GM19043 (cell line): ENCODE data around the gene PRRG3.
"Not testable (repeated sequence)": the region's sequence is repeated elsewhere in the genome, so short reads cannot be mapped to it uniquely, and the experiment has no call there.

Experiments
- ATAC-seq: cut with Tn5 transposase; IDR thresholded peaks from one replicate; pipeline ENCODE4 v1.9.1; 2021; ENCODE audit warnings: low read depth; ENCODE audit not compliant: unreplicated experiment

The PRRG3 gene

DNA sequence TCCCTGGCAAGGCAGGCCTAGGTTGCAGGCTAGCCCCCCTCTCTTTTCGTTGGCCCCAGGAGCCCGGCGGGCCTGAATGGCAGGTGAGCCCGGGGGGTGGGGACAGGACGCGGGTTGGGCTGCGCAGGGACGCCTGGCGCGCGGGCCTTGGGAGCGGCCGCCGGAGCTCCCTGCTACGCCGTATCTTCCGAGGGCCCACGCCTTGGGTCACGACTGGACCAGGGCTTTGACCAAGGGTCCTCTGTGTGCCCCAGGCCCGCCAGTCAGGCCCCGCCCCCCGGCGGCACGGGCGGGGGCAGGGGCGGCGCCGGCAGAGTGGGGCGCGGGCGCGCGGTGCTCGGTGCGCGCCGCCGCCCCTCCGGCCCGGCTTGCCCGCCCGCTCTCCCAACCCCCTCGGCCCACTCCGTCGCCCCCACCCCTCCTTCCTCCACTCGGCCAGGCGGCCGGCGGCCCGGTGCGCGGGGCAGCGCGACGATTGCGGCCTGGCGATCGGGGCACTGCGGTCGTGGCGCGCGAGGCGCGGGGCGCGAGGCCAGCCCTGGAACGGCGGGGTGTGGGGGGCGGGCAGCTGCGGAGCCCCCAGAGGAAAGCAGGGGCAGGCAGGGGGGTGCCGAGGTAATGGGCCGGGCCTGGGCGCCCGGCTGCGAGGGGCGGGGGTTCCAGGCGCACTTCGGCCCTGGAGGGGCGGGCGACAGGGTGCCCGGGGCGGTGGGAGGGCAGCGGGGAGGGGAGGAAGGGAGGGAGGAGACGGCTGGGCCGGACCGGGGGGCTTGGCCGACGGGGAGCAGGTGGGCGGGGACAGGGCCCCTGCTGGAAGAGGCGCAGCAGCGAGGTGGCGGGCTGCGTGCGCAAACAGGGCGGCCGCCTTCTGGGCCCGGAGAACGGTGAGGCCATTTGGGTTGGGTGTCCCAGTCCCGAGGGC, at the start of gene PRRG3:
TSS of gene PRRG3 (plus strand) at position 798 of the 922 bp plus-strand sequence. CDS start 3,357 bp downstream, outside the sequence.
- no peak for ATAC-seq

DNA sequence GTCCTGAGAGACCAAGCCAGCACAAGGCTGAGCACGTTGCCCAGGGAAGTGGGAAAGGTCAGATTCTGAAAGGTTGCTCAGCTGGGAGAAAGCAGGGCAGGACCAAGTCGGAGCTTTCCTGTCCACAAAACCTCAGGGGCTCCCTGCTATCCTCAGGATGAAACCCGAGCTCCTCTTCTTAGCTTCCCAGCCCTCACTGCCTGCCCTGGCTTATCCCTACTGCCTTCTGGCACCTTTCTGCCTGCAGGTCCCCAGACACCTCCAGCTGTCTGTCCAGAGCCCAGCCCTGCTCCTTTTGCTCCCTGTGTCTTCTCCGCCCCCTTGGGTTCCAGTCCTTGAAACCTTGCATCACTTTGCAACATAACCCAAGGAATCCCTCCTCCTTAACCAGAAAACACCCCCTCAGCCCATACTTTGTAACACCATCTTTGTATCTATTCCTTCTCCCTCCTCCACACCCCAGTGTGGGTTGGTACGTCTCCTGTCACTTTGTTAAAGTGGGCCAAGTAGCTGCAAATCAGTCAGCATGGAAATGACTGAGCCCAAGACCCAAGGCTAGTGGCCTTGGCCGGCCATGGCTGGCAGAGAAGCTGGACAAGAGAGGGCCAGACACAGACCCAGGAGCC, 20.0 kb upstream of the PRRG3 start:
- no peak for ATAC-seq

DNA sequence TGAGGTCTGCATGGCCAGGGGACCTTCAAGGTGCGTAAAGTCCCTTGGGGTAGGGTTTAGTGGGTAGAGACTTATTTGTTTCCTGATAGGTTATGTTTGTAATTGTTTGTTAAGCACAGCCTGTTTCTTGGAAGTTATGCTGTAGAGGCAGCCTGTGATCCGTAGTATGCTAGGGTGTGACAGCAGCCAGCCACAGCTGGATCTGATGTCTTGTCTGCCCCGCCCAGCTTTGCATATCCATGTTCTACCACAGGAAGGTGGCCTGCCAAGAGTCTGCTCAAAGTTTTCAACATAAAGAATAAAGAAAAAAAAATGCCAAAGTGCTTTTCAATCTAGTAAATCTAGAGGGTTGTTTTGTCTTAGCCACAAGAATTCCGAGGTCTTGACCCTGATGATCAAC, 19.1 kb upstream of the PRRG3 start:
- ATAC-seq = no peak

DNA sequence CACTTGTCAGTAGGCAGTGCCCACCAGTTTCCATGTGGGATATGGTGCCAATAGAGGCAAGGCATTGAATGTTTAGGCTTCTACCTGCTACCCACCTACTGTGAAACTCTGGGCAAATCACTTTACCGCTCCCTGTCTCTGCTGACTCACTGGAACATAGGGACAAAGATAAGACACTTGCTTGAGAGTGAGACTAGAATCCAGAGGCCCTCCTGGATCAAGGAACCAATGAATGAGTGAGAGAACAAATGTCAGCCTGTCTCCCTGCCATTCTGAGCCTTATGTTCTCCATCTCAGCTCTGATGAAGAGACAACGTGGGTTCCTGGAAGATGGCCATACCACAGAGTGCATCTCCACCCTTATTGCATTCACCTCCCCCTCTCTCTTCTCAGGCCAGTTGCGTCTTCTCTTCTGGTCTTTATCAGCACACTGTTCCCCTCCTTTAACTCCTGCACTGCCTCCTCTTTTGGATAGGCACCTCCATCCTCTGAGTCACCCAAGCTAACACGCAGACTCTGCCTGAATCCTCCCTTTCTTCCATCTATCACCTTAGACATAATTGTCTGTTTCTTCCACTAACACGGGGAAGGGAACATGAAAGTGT, 15.4 kb upstream of the PRRG3 start:
- ATAC-seq = no peak

DNA sequence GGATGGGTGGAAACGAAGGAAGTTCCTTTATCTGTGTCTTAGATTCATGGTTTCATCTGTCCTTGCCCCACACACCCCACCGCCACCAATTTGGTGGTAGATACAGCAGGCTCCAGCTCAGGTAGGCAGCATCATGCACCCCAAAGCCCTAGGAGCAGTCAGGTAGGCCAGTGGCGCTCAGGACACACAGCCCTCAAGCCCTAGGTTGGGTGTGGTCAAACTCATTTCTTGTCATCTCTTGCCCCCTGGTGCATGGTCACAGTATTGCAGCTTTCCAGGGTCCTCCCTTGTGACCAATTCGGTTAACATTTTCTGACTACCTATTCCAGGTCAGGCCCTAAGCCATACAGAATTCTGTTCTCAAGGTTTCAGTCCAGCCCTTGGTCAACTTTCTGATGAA, 14.5 kb upstream of the PRRG3 start:
- peak; percentile 91 for ATAC-seq

DNA sequence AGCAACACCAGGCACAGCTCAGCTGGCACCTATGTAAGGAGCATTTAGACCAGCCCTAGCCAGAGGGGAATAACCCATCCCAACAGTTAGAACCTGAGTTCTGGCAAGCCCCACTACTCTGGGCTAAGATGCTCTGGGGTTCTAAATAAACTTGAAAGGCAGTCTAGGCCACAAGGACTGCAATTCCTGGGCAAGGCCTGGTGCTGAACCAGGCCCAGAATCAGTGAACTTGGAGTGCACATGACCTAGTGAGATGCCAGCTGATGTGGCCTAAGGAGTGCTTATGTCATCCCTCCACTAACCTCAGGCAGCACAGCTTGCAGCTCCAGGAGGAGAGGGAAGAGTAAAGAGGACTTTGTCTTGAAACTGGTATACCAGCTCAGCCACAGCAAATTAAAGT, 7.6 kb upstream of the PRRG3 start:
- ATAC-seq = no peak

DNA sequence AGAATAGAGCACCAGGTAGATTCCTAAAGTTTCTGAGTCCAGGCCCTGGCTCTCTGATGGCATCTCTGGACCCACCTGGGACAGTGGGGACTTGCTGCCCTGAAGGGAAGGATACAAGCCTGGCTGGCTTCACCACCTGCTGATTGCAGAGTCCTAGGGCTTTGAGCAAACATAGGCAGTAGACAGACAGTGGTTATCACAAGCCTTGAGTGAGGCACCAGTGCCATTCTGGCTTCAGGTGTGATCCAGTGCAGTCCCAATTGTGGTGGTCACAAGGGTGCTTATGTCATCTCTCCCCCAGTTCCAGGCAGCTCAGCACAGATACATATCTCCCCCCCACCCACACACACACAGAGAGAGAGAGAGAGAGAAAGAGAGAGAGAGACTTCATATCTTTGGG, 6.6 kb upstream of the PRRG3 start:
- ATAC-seq = no peak

DNA sequence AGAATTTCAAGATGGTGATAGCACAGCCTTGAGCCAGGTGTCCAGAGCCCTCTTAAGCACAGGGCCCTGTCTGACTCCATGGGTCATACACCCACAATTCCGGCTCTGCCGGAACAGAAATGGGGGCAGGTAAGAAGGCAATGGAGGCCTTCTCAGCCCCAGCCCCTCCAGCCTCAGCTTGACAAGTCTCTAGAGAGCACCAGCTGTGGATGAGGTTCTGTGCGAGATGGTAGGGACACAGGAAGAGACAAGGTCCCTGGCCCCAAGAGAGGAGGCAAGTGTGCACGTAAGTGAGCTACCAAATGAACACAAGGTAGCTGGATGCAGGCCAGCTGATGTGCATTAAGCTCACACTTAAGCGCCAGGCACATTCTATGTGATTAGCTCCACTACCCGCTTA, 2.4 kb upstream of the PRRG3 start:
- ATAC-seq = no peak

DNA sequence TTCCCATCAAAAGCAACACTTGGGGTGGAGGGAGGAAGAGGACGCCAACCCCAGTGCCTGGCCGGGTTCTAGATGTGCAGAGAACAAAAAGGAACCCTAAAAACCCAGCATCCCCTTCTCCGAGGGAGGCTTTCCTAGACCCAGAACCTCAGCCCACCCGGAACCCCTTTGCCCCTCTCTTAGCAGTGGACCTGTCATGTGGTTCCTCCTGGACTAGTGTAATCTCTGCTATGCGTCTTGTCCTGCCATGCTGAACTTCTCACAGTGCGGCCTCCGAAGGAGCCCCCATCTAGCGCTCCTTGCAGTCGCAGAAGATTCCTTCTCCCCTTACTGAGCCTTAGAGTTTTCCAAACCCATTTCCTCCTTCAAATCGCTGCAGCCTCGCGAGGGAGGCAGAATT, 1.1 kb upstream of the PRRG3 start:
- ATAC-seq = no peak

DNA sequence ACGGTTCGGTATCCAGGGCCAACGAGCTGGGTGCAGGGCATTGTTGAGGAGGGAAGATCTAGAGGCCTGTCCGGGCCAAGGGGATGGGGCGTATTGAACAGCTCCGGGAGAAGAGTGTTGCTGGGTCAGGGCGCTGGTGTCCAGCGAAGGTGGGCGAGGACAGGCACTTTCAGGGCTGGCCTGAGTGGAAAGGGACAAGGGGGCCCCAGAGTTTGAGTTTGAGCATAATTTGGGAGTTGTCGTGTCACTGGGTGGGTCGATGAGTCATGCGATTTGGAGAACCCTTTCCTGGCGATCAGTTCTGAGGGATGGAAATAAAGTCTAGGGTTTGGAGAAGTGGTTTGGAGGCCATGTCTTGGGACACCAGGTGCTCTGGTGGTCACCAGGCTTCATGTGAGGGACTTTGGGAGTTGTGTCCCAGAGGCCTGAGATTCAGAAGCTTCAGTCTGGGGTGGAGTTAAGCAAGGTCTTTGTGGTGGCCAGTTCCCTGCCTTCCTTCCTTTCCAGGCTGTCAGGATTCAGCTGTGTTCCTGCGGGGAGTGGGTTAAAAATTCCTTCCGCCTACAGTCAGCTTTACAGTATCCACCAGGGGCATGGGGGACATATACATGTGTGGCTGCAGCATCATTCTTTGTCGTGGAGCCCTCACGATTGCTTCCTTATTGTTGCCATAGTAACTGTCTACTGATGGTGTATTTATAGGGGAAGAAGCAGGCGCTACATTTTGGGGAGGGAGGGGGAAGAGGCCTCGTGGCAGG, 504 bp downstream of the PRRG3 start:
- ATAC-seq = no peak

DNA sequence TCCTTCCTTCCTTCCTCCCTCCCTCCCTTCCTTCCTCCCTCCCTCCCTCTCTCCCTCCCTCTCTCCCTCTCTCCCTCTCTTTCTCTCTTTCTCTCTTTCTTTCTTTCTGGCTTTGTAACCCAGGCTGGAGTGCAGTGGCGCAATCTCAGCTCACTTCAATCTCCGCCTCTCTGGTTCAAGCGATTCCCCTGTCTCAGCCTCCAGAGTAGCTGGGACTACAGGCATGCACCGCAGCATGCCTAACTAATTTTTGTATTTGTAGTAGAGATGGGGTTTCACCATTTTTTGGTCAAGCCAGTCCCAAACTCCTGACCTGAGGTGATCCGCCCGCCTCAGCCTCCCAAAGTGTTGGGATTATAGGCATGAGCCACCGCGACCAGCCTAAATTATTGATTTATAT, 1.8 kb downstream of the PRRG3 start:
- ATAC-seq = not testable (repeated sequence)

DNA sequence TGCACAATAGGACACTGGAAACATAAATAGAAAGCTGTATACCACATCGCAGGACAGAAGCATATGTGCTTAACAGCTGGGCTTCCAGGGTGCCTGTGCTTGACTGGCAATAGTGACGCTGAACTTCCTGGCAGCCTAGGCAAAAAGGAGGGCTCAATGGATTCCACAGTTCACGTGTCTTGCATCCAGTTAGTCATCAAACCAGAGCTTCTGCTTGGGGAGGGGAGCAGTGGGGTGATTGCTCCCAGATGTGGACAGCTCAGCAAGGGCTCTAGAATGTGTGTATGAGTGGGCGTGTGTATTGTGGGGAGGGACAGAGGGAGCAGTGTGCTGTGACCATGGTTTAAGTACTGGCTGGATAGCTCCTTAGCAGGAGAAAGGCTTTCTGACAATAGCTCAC, 2.3 kb downstream of the PRRG3 start:
- no peak for ATAC-seq

DNA sequence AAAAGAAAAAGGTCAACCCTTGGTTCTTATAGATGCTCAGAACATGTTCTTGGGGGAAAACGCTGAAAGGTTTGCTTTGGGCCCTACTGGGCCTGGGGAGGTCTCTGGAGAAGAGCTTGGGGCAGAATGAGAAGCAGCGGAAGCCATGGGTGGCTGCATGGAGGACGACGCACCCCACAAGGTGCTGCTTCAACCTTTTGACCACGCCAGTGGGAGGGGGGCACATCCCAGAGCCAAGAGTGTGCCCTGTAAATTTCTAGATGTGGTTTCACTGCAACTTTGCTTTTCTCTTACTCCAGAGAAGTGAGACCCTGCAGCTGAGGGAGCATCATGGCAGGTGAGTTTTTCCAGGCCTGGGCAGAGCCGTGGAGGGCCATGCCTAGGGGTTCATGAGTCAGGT, 3.2 kb downstream of the PRRG3 start:
- ATAC-seq = no peak

DNA sequence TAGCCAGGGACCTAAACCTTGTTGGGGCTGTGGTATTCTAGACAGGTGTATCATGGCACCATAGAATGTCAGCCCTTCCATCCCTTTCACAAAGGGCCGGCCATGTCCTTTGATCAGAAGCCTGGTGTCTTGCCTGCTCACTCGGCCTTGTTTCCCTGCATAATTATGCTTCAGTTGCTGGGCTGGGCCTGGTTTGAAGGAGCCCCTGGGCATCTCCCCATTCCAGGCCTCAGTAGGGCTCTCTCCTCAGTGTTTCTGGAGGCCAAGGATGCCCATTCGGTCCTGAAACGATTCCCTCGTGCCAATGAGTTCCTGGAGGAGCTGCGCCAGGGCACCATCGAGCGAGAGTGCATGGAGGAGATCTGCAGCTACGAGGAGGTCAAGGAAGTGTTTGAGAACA, 4.5 kb downstream of the PRRG3 start:
- ATAC-seq = no peak

DNA sequence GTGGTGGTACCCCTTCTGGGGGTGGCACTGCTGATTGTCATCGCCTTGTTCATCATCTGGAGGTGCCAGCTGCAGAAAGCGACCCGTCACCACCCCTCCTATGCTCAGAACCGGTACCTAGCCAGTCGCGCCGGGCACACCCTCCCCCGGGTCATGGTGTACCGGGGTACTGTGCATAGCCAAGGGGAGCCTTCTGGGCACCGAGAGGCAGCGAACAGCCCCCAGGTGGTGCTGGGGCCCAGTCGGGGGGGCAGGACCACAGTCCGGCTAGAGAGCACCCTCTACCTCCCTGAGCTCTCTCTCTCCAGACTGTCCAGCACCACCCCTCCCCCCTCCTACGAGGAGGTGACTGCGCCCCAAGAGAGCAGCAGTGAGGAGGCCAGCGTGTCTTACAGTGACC, 5.3 kb downstream of the PRRG3 start:
- ATAC-seq = no peak

DNA sequence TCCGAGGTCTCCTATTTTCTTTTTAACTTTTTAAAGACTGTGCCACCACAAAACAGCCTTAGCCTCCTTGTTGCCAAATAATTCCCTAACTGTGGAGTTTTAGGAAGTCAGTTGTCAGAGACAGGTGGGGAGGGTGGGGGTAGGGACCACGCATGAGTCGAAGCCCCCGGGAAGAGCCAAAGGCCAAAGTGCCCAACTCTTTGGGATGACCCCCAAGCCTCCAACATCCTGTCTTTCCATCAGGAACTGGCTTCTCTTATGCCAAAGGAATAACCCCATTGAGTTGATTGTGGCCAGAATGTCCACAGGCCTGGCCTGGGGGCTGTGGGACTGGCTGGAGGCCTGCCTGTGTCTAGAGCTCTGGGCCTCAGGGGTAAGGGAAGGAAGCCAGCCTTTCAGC, 5.8 kb downstream of the PRRG3 start:
- ATAC-seq = no peak

DNA sequence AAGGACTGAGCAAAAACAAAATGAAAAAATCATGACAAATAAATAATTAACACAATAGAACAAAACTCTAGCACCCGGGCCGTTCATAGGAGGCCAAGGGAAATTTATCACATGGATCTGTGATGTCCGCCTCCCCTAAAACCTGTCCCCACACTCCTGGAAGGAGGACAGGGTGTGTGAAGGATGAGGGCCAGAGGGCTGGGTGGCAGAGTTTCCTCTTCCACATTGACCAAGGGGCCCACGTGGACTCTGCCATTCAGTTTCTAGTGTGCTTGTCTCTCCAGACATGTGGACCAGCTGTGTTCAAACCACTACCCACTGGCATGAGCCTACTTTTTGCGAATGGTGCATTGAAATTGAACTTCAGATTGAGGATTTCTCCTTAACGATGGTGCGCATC, 6.3 kb downstream of the PRRG3 start:
- ATAC-seq = no peak

DNA sequence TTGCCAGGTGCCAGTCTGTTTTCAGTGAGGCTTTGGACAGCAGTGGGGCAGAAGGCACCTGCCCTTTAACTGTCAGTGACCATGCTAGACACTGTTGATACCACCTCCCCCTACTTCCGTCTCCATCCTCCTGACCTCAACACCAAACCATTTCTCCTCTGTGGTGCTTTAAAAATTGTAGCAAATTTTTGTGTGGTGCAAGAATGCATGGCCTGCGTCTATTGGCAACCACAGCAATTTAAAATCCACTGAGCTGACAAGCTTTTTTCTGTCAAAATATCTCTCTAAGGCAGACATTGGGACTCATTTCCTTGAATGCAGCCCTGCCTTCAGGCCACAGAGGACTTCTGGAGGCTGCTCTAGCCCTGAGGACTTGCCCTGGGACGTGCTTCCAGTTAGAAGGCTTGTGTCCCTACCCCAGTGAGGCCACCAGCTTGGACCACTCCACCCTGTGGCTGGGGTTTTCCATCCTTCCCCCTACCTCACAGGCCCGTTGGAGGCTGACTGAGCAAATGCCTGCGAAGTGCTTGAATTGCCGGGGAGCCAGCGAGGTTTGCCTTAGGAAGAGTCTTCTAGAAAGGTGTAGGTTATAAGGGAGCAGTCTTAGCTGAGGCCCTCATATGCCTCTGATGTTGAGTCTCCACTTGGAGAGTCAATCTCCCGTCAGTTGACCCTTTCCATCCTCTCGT, 6.9 kb downstream of the PRRG3 start:
- ATAC-seq = no peak

DNA sequence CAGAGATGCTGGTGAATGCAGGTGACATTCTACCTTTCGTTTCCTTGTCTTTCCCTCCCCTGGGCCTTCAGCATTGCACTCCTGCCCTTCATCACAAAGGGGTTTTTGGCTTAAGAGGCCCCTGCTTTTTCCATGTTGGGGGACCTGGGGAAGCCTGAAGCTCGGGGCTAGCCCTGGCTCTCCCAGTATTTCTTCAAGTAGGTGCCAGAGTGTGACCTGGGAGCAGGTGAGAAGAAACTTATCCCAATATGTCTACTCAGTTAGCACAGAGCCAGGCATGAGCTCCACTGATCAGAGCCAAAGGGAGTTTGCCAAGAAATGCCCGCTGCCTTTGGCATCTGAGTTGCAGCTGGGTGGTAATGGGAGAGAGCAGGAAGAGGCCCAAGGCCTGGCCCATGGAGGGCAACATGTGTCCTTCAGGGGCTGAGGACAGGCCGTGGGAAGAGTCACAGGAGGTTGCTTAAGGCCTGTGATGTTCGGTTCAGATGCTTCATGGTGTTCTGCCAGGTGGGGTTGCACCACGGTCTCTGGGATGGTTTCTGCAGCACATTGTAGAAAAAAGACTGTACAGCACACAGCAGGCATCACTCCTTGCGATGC, 7.6 kb downstream of the PRRG3 start:
- ATAC-seq = no peak

DNA sequence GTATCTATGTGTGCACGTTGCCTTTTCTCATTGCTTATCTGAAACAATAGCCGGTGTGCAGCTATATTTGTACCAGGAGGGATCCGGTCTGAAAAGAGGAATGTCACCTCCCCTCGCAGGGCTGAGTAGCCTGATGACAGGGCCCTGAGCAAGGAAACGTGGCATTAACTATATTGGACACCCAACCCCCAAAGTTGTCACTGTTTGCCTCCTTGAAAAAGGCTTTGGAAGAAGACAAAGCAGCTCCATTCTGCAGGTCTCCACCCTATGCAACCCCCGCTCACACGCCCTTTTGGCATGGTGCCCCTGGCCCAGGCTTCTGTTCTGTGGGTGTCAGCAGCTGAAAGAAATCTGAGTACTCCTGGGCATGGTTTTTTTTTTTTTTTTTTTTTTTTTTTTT, 8.2 kb downstream of the PRRG3 start:
- ATAC-seq = no peak
